ENCODE results near the gene MED12L.

The MED12L gene

DNA sequence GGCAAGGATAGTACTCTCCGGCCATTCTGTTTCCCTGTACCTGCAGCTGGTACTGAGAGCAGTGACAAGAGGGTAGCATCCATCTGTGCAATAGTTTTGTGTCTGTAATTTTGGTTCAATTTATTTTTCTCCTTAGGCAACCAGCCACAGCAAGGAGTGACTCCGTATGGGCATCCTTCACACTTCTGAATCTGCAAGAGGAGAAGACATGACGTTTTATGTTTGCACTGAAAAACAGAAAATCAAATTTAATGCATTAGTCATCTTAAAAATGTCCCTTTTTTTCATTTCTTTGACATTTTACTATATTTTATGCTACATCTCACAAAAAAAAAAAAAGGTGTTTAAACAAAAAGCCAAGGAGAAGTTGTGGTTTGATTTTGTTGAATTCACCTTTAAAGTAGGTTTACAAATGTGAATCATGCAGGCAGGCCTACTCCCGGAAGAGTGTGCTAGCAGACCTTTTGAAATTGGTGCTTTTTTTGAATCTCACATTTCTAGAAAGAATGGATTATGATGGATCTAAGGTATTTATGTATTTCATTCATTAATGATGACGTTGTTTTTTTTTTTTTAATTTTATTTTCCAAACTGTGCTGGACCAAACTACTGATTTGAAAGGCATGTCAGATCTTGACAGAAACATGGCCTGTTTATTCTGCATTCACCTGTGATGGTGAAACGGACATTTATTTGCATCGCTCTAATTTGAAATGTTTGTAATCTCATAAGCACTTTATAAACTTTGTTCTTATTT, 347.3 kb downstream of the MED12L start:
- DNase-seq: no peak

- DNase-seq: no peak
Measured at GRCh38 chr3:151434151-151434890, 348.9 kb downstream of the MED12L start.

- DNase-seq: no peak
Measured at GRCh38 chr3:151436675-151437446, 351.4 kb downstream of the MED12L start.

DNA sequence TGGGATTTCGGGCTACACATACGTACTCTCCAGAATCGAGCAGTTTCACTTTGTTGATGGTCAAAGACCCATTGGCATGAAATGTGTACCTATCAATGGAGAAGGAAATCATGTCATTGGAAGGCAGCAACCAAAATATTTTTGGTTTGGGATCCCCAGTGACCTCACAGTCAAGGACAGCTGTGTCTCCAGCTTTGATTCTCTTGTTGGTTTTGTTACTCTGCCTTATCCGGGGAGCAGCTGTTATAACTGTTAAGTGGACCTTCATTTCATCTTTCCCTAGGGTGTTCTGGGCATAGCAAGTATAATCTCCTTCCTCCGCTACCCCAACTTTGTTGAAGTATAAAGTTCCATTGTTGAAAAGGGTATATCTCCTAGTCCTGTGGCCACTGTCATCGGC, 352.4 kb downstream of the MED12L start:
- DNase-seq: no peak

GRCh38 chr3:151439652-151440125, 354.2 kb downstream of the MED12L start:
- no peak for DNase-seq

- DNase-seq: no peak
Measured at GRCh38 chr3:151440940-151441339, 355.5 kb downstream of the MED12L start.

DNA sequence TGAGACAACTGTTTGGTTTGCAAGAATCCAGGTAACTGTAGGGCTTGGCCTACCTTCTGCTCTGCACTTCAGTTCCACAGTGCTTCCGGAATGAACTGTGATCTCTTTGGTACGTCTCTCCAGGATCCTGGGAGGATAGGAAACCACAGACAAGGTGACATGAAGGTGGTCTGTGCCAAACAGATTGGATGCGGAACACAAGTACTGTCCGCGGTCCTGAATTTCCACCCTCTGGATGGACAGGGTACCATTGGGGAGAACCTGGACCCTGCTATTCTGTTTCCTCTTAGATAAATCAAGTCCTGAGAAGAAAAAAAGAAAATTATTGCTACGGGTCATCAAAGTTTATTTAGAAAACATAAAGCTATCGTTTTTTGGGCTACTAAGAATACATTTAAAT, 358.1 kb downstream of the MED12L start:
- DNase-seq: no peak

- no peak for DNase-seq
Measured at GRCh38 chr3:151445273-151446001, 360.0 kb downstream of the MED12L start.

GRCh38 chr3:151446002-151446340, 360.5 kb downstream of the MED12L start:
- no peak for DNase-seq

GRCh38 chr3:151452368-151452767, 366.9 kb downstream of the MED12L start:
- DNase-seq: no peak

GRCh38 chr3:151452841-151453240, 367.4 kb downstream of the MED12L start:
- DNase-seq: no peak

DNA sequence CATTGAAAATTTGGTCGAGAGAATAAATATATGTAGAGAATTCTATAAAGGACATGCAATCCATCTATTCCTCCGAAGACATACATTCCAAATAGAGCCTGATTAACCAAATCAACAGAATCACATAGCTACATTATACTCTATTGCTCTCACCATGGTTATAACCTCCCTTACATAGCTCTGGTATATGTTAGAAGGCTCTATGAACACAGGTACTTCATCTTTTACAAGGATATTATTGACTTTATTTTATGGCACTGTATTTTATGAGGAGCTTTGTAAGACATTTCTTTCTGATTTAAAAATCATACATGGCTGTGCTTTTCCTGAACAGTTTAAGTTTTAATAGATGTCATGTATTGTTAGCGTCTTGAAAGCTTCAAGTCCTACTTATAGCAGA, 370.6 kb downstream of the MED12L start:
- no peak for DNase-seq

DNA sequence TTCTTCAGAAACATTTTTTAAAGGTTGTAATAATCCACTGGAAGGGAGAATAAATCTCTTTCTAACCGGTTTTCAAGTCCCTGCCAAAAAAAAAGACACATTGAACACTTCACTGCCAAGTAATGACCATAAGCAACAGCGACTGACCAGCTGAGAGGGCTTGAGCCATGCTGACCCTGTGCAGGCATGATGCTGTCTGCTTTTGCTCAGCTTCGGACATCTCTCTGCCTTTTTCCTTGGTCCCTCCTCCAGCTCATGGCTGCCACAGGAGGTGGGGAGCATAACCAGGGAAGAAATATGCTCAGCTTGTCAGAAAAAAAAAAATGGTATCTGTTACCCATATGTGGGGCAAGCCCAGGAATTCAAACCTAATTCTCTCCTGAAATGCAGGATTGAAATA, 373.9 kb downstream of the MED12L start:
- DNase-seq: no peak

GRCh38 chr3:151460228-151460627, 374.8 kb downstream of the MED12L start:
- DNase-seq: no peak

GRCh38 chr3:151460774-151461450, 375.4 kb downstream of the MED12L start, which contains the start of gene IGSF10:
IGSF10 (minus strand) TSS chr3:151461061; CDS start chr3:151458709, 2,352 bp downstream.
- no peak for DNase-seq

DNA sequence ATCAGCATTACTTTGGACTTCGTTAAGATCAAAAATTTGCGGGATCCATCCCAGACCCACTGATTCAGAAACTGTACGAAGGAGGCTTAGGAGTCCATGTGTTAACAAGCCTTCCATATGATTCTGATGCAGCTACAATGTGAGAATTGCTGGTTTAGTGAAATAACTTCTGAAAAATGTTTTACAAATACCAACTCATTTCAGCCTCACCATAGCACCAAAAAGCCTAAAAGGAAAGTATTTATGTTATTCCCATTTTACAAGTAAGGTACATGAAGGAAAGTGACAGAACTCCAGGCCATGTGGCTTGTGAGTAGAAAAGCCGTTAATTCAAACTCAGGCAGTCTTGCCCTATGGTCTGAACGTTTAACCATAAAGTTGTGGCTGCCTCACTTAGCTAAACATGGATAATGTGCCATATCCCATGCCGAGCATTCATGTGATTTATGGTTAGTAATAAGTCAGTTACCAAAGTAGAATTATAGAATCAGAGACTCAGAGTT, 376.9 kb downstream of the MED12L start:
- no peak for DNase-seq

- DNase-seq: no peak
Measured at GRCh38 chr3:151462991-151463390, 377.5 kb downstream of the MED12L start.

DNA sequence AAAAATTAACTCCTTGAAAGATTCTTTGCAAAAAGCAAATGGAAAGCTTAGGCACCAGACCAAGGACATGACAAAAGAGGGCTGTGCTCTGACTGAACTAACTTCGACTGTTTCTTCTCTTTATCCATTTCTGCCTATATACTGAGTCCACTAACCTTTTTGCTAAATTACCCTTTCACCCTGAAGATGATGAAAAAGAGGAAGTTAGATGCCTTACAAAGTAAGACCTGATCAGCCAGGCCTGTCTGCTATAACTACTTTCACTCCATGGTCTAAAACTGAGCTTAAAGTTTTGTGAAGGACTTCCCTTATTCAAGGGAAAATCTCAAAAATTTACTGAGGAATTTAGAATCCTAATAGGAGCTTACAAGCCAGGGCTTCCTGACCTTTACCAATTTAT, 381.6 kb downstream of the MED12L start:
- no peak for DNase-seq

GRCh38 chr3:151468284-151468917, 382.9 kb downstream of the MED12L start:
- peak; percentile 28 for DNase-seq

DNA sequence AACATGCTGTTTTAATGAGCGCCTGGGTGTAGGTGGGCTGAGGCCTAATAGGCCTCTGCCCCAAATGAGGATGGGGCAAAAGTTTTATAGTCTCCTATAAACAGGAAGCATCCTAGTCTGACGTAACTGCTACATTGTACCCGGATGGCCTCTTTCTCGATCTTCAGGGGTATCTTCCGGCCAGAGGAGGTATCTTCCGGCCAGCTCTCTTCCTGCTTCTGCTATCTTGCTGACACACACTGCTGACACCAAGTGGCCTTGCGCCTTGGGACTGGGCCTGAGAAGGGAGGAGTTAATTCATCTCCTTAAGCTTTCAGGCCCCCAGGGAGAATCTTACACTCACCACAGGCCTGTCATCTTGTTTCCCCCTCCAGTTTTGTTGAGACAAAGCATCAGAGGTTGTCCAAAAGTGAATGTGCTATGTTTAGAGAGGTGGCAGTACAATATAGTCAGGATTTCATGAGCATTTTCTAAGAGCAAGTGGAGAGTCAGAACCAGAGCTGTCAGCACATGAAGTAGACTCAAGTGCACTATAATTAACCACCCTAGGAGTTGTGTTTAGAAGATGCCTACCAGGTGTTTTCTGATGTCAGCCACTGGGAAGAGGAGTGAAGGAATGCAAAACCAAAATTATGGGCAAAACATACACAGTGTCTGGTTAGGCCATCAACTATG, 391.0 kb downstream of the MED12L start:
- DNase-seq: no peak
